ENCODE measurements around the gene MFF.
"Not testable (repeated sequence)": the region's sequence is repeated elsewhere in the genome, so short reads cannot be mapped to it uniquely, and the experiment has no call there.

MFF gene

GRCh38 chr2:227341553-227341952 is 16.5 kb downstream of the MFF start:
- Histone ChIP-seq H3K9me3 (ENCODE audit: low read depth, low read length) (no peaks in the 10 kb centered on the region), H3K9ac (ENCODE audit: insufficient read length) (no peak overlapping the region), H3K27ac (no peak overlapping the region), H3K4me3 (no peak overlapping the region), H3K36me3 (ENCODE audit: insufficient read depth, low read length) (peaks cover 37% of the 10 kb centered on the region)
- TF ChIP-seq EZH2 (IDR thresholded peaks at IDR 0.05) (no peak), POLR2AphosphoS5 (IDR thresholded peaks at IDR 0.05; ENCODE audit: borderline replicate concordance, low read depth, low read length) (no peak), FOXP2 (optimal IDR thresholded peaks at IDR 0.05; ENCODE audit: control extremely low read depth, extremely low read length, insufficient read depth) (no peak)
- DNase-seq (ENCODE audit: low read depth, low spot score) = no peak

DNA sequence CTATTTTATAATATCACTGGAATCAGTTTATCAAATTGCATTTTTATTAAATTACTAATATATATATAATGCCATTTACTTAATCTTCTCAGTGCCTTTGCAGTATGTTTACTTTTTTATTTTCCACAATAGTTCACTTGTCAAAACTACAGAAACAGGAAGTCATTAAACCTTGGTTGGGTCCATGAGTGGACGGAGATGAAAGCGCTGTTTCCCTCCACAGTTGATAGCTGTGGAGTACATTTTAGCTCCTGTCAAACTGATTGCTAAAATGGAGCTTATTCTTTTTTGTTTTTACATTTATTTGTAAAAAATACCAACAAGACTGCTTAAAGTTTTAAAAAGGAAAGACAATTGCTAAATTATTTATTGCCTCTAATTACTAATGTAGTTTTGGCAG is 19.2 kb downstream of the MFF start:
- Histone ChIP-seq H3K36me3 (ENCODE audit: insufficient read depth, low read length) (peaks cover 36% of the 10 kb centered on the region), H3K9ac (ENCODE audit: insufficient read length) (no peak overlapping the region), H3K9me3 (ENCODE audit: low read depth, low read length) (no peaks in the 10 kb centered on the region), H3K4me3 (no peak overlapping the region), H3K27ac (no peak overlapping the region)
- TF ChIP-seq POLR2AphosphoS5 (IDR thresholded peaks at IDR 0.05; ENCODE audit: borderline replicate concordance, low read depth, low read length) = no peak
- no peak for TF ChIP-seq FOXP2 (optimal IDR thresholded peaks at IDR 0.05; ENCODE audit: control extremely low read depth, extremely low read length, insufficient read depth)
- no peak for TF ChIP-seq EZH2 (IDR thresholded peaks at IDR 0.05)
- DNase-seq (ENCODE audit: low read depth, low spot score) = no peak

- peaks cover 29% of the 10 kb centered on the region for H3K36me3 ChIP-seq (ENCODE audit: insufficient read depth, low read length)
These were observed 22.1 kb downstream of the MFF start for GRCh38 chr2:227347117-227347516.

DNA sequence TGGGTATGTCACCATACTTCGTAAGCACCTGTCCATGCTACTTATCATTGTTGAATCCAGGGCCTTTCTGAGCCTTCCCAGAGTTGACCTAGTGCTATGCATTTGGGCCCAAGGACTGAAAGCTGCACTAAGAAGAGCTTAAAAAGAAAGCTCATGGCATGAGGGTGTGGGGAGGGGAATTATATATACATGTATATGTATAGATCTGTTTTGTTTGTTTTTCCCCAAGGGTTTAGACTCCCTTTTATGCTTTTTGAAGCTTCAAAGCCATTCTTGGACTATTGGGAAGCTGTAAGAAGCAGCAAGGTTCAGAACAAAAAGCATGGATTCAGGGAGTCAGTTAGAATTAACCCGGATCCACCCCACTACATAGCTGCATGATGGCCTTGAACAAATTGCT is 23.3 kb downstream of the MFF start:
- no peak overlapping the region for H3K4me3 ChIP-seq
- no peak overlapping the region for H3K9ac ChIP-seq (ENCODE audit: insufficient read length)
- TF ChIP-seq POLR2AphosphoS5 (IDR thresholded peaks at IDR 0.05; ENCODE audit: borderline replicate concordance, low read depth, low read length) (no peak), EZH2 (IDR thresholded peaks at IDR 0.05) (no peak), FOXP2 (optimal IDR thresholded peaks at IDR 0.05; ENCODE audit: control extremely low read depth, extremely low read length, insufficient read depth) (no peak)
- H3K27ac ChIP-seq = no peak overlapping the region
- H3K9me3 ChIP-seq (ENCODE audit: low read depth, low read length) = no peaks in the 10 kb centered on the region
- H3K36me3 ChIP-seq (ENCODE audit: insufficient read depth, low read length) = peaks cover 22% of the 10 kb centered on the region
- no peak for DNase-seq (ENCODE audit: low read depth, low spot score)

More at GRCh38 chr2:227347117-227347516, 22.1 kb downstream of the MFF start:
- no peak overlapping the region for H3K27ac ChIP-seq
- TF ChIP-seq FOXP2 (optimal IDR thresholded peaks at IDR 0.05; ENCODE audit: control extremely low read depth, extremely low read length, insufficient read depth) = no peak
- no peak overlapping the region for H3K4me3 ChIP-seq
- DNase-seq (ENCODE audit: low read depth, low spot score) = no peak
- no peak overlapping the region for H3K9ac ChIP-seq (ENCODE audit: insufficient read length)
- H3K9me3 ChIP-seq (ENCODE audit: low read depth, low read length) = no peaks in the 10 kb centered on the region

GRCh38 chr2:227349989-227350612 is 25.1 kb downstream of the MFF start:
- TF ChIP-seq EZH2 (IDR thresholded peaks at IDR 0.05) (no peak), FOXP2 (optimal IDR thresholded peaks at IDR 0.05; ENCODE audit: control extremely low read depth, extremely low read length, insufficient read depth) (no peak)
- Histone ChIP-seq H3K36me3 (ENCODE audit: insufficient read depth, low read length) (peaks cover 19% of the 10 kb centered on the region), H3K9ac (ENCODE audit: insufficient read length) (no peak overlapping the region), H3K4me3 (peak overlapping the region; percentile 43), H3K9me3 (ENCODE audit: low read depth, low read length) (no peaks in the 10 kb centered on the region), H3K27ac (peak overlapping the region; percentile 71)
- peak; percentile 74 for DNase-seq (ENCODE audit: low read depth, low spot score)

DNA sequence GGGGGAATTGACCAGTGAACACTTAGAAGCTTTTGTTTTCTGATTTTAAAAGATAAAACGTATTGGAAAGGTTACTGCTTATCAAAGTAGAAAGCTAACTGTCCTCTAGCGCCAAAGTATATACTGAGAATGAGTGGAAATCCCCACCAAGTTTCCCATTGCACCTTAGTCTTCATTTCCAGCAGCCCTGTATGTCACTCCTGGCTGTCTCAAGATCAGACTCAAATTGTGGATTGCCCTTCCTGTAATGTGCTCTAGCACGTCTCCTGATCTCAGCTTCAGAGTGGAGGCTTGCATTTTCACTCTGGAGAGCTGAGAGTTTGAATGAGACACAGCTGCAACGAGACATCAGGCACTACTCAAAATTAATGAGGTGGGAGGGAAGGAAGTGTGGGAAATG is 26.6 kb downstream of the MFF start:
- TF ChIP-seq FOXP2 (optimal IDR thresholded peaks at IDR 0.05; ENCODE audit: control extremely low read depth, extremely low read length, insufficient read depth) = no peak
- TF ChIP-seq EZH2 (IDR thresholded peaks at IDR 0.05) = no peak
- Histone ChIP-seq H3K9me3 (ENCODE audit: low read depth, low read length) (no peaks in the 10 kb centered on the region), H3K27ac (no peak overlapping the region), H3K4me3 (no peak overlapping the region), H3K36me3 (ENCODE audit: insufficient read depth, low read length) (peaks cover 19% of the 10 kb centered on the region), H3K9ac (ENCODE audit: insufficient read length) (no peak overlapping the region)
- DNase-seq (ENCODE audit: low read depth, low spot score) = no peak

- H3K27ac ChIP-seq = no peak overlapping the region
- no peak for DNase-seq (ENCODE audit: low read depth, low spot score)
These were observed 35.3 kb downstream of the MFF start for GRCh38 chr2:227360351-227360750.

GRCh38 chr2:227363756-227364155 is 38.7 kb downstream of the MFF start:
- DNase-seq (ENCODE audit: low read depth, low spot score) = no peak
- H3K9ac ChIP-seq (ENCODE audit: insufficient read length) = no peak overlapping the region
- no peak overlapping the region for H3K4me3 ChIP-seq
- no peaks in the 10 kb centered on the region for H3K9me3 ChIP-seq (ENCODE audit: low read depth, low read length)
- no peak for TF ChIP-seq FOXP2 (optimal IDR thresholded peaks at IDR 0.05; ENCODE audit: control extremely low read depth, extremely low read length, insufficient read depth)
- no peak for TF ChIP-seq POLR2AphosphoS5 (IDR thresholded peaks at IDR 0.05; ENCODE audit: borderline replicate concordance, low read depth, low read length)
- peaks cover 8% of the 10 kb centered on the region; the same call in 1 of the 2 replicates for H3K36me3 ChIP-seq (ENCODE audit: insufficient read depth, low read length)
- no peak overlapping the region for H3K27ac ChIP-seq

More at GRCh38 chr2:227360351-227360750, 35.3 kb downstream of the MFF start:
- H3K9ac ChIP-seq (ENCODE audit: insufficient read length) = no peak overlapping the region
- no peak for TF ChIP-seq EZH2 (IDR thresholded peaks at IDR 0.05)
- TF ChIP-seq POLR2AphosphoS5 (IDR thresholded peaks at IDR 0.05; ENCODE audit: borderline replicate concordance, low read depth, low read length) = no peak
- no peak for TF ChIP-seq FOXP2 (optimal IDR thresholded peaks at IDR 0.05; ENCODE audit: control extremely low read depth, extremely low read length, insufficient read depth)
- H3K4me3 ChIP-seq = no peak overlapping the region
- peaks cover 36% of the 10 kb centered on the region for H3K36me3 ChIP-seq (ENCODE audit: insufficient read depth, low read length)
- no peaks in the 10 kb centered on the region for H3K9me3 ChIP-seq (ENCODE audit: low read depth, low read length)

GRCh38 chr2:227364585-227365263 is 39.7 kb downstream of the MFF start:
- not testable (repeated sequence) for H3K9ac ChIP-seq (ENCODE audit: insufficient read length); H3K4me3 ChIP-seq; DNase-seq (ENCODE audit: low read depth, low spot score); H3K9me3 ChIP-seq (ENCODE audit: low read depth, low read length); H3K36me3 ChIP-seq (ENCODE audit: insufficient read depth, low read length); H3K27ac ChIP-seq

All from SK-N-MC (cell line).